Vagina (tissue), 2 donors: ENCODE data around the gene FGGY.

ENCODE experiments used
- CTCF ChIP-seq, 3 experiments: fragments of 450-650 bp in 2 of 3; fragments of 200-600 bp in 1 of 3; sonication (generic) in 1 of 3; IDR thresholded peaks; one replicate each; pipeline ENCODE4 v1.5.1; 2017 to 2019; ENCODE audit warnings: antibody characterized with exemption in 3 of 3, mild to moderate bottlenecking in 2 of 3, moderate library complexity in 2 of 3
- POLR2A ChIP-seq, 2 donors: fragments of 450-650 bp; IDR thresholded peaks; one replicate each; pipeline ENCODE4 v1.6.1; 2017; ENCODE audit warnings: antibody characterized with exemption in 2 of 2, mild to moderate bottlenecking in 2 of 2, moderate library complexity in 2 of 2

DNA sequence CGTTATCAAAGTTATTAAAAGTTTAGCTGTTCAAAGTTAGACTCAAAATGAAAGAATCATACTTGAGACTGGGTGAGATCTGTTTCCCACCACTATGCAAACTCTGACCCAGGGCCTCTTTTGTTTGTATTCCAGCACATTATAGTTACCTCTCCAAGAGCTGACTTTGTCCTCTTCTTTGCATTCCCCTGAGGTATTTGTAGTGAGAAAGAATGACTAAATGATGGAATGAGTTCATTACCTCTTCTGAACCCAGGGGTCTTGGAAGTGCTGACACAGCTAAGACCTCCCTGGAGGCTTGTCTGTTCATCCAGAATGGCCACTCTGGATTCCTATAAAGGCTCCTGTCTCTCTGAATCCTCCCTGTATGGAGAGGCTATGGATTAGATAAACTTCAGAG, 62.4 kb downstream of the FGGY start:
- TF ChIP-seq POLR2A (IDR thresholded peaks at IDR 0.05) (no peak), CTCF (IDR thresholded peaks at IDR 0.05) (no peak)
